Astrocyte of the cerebellum (primary cell): ENCODE data around the gene LPXN.

Source experiments
- DNase-seq: peaks from one replicate; pipeline ENCODE4 v3.0.0-alpha.2; 2011; ENCODE audit warnings: low read depth
- H3K4me3 ChIP-seq: 2 replicates; pipeline ENCODE4 v1.5.1; 2011; ENCODE audit warnings: mild to moderate bottlenecking, low read depth, low read length, moderate library complexity
- CTCF ChIP-seq: IDR thresholded peaks from 2 replicates; pipeline ENCODE4 v1.5.1; 2012; ENCODE audit warnings: low read length, low read depth, moderate library complexity, mild to moderate bottlenecking; ENCODE audit errors: missing control alignments
- in situ Hi-C: cut with HindIII; loops from 2 replicates; pipeline ENCODE4 v1.10.0; 2017; ENCODE audit warnings: low sequenced_read_pairs

LPXN gene

GRCh38 chr11:58597486-58598144, 22.0 kb upstream of the LPXN start:
- in situ Hi-C loops, result no loop called here
- no peak for TF ChIP-seq CTCF

GRCh38 chr11:58596621-58597020, 21.0 kb upstream of the LPXN start:
- in situ Hi-C loops, result no loop called here
- no peak overlapping the region for H3K4me3 ChIP-seq
- no peak for TF ChIP-seq CTCF
- DNase-seq, result no peak

More at GRCh38 chr11:58597486-58598144, 22.0 kb upstream of the LPXN start:
- no peak overlapping the region for H3K4me3 ChIP-seq
- no peak for DNase-seq

- no peak overlapping the region for H3K4me3 ChIP-seq
- in situ Hi-C loops, result no loop called here
- DNase-seq, result no peak
- no peak for TF ChIP-seq CTCF
Measured at GRCh38 chr11:58594826-58595225, 19.2 kb upstream of the LPXN start.

- no peak overlapping the region for H3K4me3 ChIP-seq
- in situ Hi-C loops, result no loop called here
- TF ChIP-seq CTCF, result no peak
- no peak for DNase-seq
Measured at GRCh38 chr11:58592760-58593472, 17.3 kb upstream of the LPXN start.

DNA sequence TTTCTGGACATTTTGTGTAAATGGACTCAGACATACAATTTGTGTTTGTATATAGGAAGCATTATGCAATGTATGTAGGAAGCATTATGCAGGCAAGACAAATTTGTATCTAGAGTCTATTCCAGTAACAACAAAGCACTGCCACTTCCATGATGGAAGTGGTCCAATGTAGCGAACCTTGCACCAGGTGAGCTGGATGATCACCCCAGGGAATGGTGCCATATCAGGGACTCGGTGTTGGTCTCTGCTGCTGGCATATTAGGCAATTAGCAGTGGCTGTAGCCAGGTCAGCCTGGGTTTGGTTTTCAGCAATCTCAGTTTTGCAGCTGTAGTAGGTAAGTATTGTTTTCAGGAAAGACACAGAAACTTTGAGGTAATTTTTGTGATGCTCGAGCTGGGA, 16.0 kb upstream of the LPXN start:
- DNase-seq, result no peak
- no peak for TF ChIP-seq CTCF
- H3K4me3 ChIP-seq, result no peak overlapping the region
- in situ Hi-C loops, result no loop called here

DNA sequence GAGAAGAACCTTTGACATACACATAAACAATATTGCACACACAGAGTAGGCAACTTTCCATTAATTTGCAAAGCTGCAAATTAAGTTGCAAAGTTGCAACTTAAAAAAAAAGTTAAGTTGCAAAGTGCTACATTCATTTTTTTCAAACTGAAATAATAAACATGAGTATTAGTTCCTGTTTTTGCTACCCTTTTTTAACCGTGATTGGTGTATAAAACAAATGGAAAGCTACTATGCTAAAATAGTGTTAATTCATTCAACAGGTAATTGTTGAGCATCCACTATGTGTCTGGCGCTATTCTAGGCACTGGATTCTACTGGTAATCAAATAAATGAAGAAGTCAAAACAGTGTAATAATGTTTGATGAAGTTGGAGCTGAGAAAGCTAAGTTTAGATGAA, 11.3 kb upstream of the LPXN start:
- no peak for TF ChIP-seq CTCF
- DNase-seq, result no peak
- no peak overlapping the region for H3K4me3 ChIP-seq
- in situ Hi-C loops, result no loop called here
